Right lung (tissue), 5 donors: ENCODE measurements around the gene NDE1. TPM values are rescaled to one million over a fixed set of nuclear protein-coding genes. Genes with fewer than 3 reads are reported as not detected.
"Not testable (repeated sequence)": the region's sequence is repeated elsewhere in the genome, so short reads cannot be mapped to it uniquely, and the experiment has no call there.

ENCODE experiments used
- DNase-seq, 2 donors: peaks; one replicate each; pipeline ENCODE4 v3.0.0-alpha.2; 2013
- polyA plus RNA-seq, 5 donors: library from polyadenylated mRNA; unstranded; fragments of 120-200 nt; gene quantifications; one replicate each; pipeline versions ENCODE4 v1.2.1 to v1.2.3, GENCODE V29; 2013; ENCODE audit warnings: inconsistent platforms in 1 of 5, low replicate concordance in 1 of 5; ENCODE audit not compliant: insufficient read length in 5 of 5, insufficient read depth in 1 of 5

Gene NDE1
- polyA plus RNA-seq, 5 donors = 49.6 to 60.7 (median 52.5) TPM

- no peak for DNase-seq
Measured at GRCh38 chr16:15649727-15650018, 372 bp upstream of the NDE1 start.

- no peak for DNase-seq
Measured at GRCh38 chr16:15650698-15651171, 690 bp downstream of the NDE1 start.

GRCh38 chr16:15652293-15653001, 2.4 kb downstream of the NDE1 start:
- no peak for DNase-seq

- peak; percentile 52 to 62 for DNase-seq
Measured at GRCh38 chr16:15653227-15653626, 3.2 kb downstream of the NDE1 start.

- no peak for DNase-seq
Measured at GRCh38 chr16:15654591-15654990, 4.5 kb downstream of the NDE1 start.

GRCh38 chr16:15655561-15655960, 5.5 kb downstream of the NDE1 start:
- not testable (repeated sequence) for DNase-seq

- DNase-seq = no peak
Measured at GRCh38 chr16:15658149-15658548, 8.1 kb downstream of the NDE1 start.

GRCh38 chr16:15658556-15658955, 8.5 kb downstream of the NDE1 start:
- DNase-seq = no peak

- no peak for DNase-seq
Measured at GRCh38 chr16:15660203-15660601, 10.2 kb downstream of the NDE1 start.

GRCh38 chr16:15665107-15665506, 15.1 kb downstream of the NDE1 start:
- no peak for DNase-seq

GRCh38 chr16:15667091-15667742, 17.2 kb downstream of the NDE1 start:
- DNase-seq = no peak

- no peak for DNase-seq
Measured at GRCh38 chr16:15671530-15672117, 21.6 kb downstream of the NDE1 start.

- not testable (repeated sequence) for DNase-seq
Measured at GRCh38 chr16:15672127-15672513, 22.1 kb downstream of the NDE1 start.

GRCh38 chr16:15672514-15673167, 22.6 kb downstream of the NDE1 start:
- DNase-seq = peak; percentile 93 to 96

- DNase-seq = no peak
Measured at GRCh38 chr16:15674571-15674970, 24.5 kb downstream of the NDE1 start.

- DNase-seq = no peak
Measured at GRCh38 chr16:15676506-15676905, 26.5 kb downstream of the NDE1 start.

- DNase-seq = no peak
Measured at GRCh38 chr16:15677447-15677846, 27.4 kb downstream of the NDE1 start.

- no peak for DNase-seq
Measured at GRCh38 chr16:15682105-15682570, 32.1 kb downstream of the NDE1 start.

GRCh38 chr16:15686287-15686686, 36.2 kb downstream of the NDE1 start:
- no peak for DNase-seq

- no peak for DNase-seq
Measured at GRCh38 chr16:15689290-15689689, 39.2 kb downstream of the NDE1 start.

- DNase-seq = no peak
Measured at GRCh38 chr16:15690296-15690695, 40.3 kb downstream of the NDE1 start.

- no peak for DNase-seq
Measured at GRCh38 chr16:15691046-15691445, 41.0 kb downstream of the NDE1 start.

GRCh38 chr16:15692508-15692907, 42.5 kb downstream of the NDE1 start:
- DNase-seq = not testable (repeated sequence)
